Activated gamma-delta T cell treated with anti-CD3 and anti-CD28 coated beads, Interleukin-2, amount 50 U/mL, for 16 hours (primary cell): ENCODE data around the gene TTLL9.
"Not testable (repeated sequence)": the region's sequence is repeated elsewhere in the genome, so short reads cannot be mapped to it uniquely, and the experiment has no call there.

ENCODE experiments used
- DNase-seq: peaks from one replicate; pipeline ENCODE4 v3.0.0-alpha.2; 2020; ENCODE audit warnings: low read depth

TTLL9 gene

DNA sequence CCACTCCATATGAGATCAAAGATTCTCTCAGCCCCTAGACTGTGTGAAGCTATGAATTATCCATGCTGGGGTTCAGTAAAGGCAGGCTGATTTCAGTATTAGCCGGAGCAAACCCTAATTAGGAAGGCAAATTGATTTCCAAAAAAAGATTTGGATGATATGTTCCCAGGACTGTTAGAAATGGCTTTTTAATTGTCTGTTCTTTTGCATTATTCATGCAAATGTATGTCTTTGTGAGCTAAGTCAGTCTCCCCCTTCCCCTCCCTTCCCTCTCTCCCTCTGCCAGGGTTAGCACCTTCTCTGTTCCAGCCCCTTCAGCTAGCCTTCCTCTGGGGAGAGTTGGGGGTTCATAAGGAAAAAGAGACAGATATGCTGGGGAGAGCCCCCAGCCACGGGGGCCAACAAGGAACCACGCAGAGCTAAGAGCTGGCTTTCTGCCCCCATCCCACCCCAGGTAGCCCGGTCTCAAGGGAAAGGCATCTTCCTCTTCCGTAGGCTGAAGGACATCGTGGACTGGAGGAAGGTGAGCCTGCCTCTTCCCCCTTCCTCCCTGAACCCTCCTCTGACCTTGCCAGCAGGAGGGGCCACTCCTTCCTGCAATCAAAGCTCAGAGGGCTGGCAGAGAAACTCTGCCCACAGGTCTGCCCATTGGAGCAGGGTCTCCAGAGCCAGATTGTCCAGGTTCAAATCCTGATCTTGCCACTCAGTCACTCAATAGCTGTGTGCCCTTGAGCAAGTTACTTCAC lies 49.1 kb downstream of the TTLL9 start:
- DNase-seq: no peak

DNA sequence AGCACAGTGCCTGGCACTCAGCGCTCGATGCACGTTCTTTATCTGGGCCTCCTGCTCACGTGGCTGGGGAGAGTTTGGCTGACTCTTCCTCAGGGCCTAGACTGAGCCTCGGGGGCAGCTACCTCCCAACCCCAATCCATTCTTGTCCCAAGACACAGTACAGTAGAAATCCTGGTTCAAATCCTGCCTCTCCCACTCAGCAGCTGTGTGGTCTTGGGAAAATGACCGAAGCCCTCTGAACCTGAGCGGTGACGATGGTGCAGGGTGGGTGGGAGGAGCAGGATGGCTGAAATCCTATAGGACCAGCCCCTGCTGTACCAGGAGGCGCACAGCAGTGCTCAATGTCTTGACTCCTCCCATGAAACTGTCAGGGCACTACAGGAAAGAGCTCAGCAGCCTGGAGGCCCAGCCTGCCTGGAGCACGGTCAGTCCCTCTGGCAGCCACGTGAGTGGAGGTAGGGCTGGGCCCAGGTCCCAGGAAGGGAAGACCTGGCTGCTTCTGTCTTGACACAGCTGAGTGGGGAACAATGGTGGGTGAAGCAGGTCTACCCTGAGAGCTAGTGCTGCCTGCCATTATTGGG lies 49.9 kb downstream of the TTLL9 start:
- DNase-seq: no peak

DNA sequence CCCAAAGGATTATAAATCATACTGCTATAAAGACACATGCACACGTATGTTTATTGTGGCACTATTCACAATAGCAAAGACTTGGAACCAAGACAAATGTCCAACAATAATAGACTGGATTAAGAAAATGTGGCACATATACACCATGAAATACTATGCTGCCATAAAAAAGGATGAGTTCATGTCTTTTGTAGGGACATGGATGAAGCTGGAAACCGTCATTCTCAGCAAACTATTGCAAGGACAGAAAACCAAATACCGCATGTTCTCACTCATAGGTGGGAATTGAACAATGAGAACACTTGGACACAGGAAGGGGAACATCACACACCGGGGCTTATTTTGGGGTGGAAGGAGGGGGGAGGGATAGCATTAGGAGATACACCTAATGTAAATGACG lies 51.0 kb downstream of the TTLL9 start:
- DNase-seq: not testable (repeated sequence)

DNA sequence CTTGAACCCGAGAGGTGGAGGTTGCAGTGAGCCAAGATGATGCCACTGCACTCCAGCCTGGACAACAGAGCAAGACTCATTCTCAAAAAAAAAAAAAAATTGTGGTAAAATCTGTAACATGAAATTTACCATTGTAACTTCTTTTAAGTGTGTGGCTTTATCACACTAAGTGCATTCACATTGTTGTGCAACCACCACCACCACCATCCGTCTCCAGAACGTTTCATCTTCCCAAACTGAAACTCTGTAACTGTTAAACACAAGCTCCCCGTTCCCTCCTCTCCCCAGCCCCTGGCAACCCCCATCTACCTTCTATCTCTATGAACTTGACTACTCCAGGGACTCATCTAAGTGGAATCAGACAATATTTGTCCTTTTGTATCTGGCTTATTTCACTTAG lies 51.7 kb downstream of the TTLL9 start:
- no peak for DNase-seq

DNA sequence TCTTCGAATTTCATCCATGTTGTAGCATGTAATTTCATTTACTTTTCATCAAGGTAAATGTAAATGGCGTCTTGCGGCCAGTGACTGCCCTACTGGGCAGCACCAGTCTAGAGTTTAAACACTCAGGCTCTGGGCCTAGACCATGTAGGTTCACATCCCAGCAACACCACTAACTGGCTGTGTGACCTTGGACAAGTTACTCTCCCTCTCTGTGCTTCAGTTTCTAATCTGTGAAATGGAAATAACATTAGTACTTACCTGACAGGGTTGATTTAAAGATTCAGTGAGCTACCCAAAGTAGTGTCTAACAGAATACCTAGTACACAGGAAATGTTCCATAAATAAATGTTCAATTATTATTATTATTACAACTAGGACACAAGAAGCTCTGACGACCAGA lies 52.2 kb downstream of the TTLL9 start:
- no peak for DNase-seq

DNA sequence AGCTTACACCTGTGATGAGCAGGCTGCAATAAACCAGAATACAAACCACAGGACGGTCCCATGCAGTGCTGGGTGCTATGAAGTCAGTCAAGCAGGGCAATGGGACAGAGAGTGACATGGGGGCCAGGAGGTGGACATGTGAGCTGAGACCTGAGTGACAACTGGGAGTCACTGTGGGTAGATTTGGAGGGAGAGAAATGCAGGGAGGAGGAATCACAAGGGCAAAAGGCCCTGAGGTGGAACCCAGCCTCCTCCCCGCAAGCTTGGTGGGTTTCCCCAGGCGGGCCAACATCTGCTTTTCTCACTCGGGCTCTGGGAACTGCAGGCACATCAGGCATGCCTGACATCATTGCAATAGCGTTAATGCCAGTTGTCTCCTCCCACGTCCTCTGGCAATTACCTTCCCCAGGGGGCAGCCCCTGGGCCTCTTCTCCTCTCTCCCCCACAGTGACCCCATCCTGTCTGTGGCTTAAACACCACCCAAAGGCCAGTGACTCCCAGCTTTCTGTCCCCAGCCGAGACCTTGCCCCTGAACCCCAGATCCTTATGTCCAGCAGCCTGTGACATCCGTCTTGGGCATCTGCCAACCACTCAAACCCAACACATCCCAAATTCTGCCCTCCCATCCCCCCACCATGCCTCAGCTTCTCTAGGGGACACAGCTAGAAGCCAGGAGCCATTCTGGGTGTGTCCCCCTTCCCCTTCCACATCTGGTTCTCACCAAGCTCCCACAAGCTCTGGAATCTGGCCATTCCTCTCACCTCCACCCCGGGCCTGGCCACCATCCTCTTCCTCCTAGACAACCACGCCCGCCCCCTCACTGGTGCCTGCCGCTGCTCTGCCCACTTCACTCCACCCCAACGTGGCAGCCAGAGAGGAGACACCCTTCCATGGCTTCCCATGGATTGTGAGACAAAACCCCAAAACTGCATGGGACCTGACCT lies 53.2 kb downstream of the TTLL9 start:
- no peak for DNase-seq

DNA sequence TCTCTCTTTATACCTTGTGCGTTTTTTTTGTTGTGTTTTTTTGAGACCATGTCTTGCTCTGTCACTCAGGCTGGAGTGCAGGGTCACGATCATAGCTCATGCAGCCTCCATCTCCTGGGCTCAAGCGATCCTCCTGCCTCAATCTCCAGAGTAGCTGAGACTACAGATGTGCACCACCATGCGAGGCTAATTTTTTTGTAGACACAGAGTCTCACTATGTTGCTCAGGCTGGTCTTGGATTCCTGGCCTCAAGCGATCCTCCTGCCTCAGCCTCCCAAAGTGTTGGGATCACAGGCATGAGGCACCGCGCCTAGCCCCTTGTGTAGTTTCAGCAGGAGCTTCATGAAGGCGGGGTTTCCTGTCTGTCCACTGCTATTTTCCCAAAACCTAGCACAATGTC lies 54.1 kb downstream of the TTLL9 start:
- no peak for DNase-seq

- DNase-seq: no peak
Measured at GRCh38 chr20:31925631-31926030, 55.2 kb downstream of the TTLL9 start.

- no peak for DNase-seq
Measured at GRCh38 chr20:31926493-31926892, 56.1 kb downstream of the TTLL9 start.

- DNase-seq: no peak
Measured at GRCh38 chr20:31927627-31928159, 57.3 kb downstream of the TTLL9 start.

DNA sequence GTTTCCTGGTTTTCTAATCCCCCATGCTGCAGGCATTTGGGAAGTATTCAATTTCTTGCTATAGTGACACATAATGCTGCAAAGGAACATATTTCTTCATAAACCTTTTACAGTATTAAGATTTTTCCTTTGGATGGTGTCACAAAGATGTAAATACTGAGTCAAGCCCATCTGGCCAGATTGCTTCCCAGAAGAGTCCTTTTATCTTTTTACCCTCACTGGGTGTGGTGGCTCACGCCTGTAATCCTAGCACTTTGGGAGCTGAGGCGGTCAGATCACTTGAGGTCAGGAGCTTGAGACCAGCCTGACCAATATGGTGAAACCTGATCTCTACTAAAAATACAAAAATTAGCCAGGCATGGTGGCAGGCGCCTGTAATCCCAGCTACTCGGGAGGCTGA lies 59.2 kb downstream of the TTLL9 start:
- not testable (repeated sequence) for DNase-seq

GRCh38 chr20:31930779-31931178 lies 60.3 kb downstream of the TTLL9 start:
- DNase-seq: no peak

DNA sequence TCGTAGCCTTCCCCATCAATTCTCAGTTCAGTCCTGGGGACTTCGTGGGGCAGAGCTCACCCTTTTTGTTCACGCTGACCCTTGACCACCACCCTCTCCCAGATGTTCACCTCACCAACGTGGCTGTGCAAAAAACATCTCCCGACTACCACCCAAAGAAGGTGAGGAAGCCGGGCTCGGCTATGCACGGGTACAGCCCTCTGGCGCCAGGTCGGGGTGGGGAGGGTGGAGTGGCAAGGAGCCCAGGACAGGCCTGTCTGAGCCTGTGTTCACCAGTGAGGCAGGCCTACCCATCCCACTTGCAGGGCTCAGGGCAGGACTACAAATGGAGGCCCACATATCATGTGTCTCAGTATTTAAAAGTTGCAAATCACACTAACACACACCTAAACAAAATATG lies 63.3 kb downstream of the TTLL9 start:
- DNase-seq: no peak

DNA sequence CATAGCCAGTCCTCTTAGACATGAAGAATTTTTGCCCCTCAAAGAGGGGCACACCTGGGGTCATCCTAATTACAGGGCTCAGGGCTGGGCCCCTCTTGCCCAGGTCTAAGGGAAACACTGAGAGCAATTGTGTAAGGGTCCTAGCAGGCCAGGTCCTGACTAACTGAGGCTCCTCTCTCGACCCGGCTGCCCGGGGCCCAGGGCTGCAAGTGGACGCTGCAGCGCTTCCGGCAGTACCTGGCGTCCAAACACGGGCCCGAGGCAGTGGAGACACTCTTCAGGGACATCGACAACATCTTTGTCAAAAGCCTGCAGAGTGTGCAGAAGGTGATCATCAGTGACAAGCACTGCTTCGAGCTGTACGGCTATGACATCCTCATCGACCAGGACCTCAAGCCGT lies 64.1 kb downstream of the TTLL9 start:
- DNase-seq: no peak

DNA sequence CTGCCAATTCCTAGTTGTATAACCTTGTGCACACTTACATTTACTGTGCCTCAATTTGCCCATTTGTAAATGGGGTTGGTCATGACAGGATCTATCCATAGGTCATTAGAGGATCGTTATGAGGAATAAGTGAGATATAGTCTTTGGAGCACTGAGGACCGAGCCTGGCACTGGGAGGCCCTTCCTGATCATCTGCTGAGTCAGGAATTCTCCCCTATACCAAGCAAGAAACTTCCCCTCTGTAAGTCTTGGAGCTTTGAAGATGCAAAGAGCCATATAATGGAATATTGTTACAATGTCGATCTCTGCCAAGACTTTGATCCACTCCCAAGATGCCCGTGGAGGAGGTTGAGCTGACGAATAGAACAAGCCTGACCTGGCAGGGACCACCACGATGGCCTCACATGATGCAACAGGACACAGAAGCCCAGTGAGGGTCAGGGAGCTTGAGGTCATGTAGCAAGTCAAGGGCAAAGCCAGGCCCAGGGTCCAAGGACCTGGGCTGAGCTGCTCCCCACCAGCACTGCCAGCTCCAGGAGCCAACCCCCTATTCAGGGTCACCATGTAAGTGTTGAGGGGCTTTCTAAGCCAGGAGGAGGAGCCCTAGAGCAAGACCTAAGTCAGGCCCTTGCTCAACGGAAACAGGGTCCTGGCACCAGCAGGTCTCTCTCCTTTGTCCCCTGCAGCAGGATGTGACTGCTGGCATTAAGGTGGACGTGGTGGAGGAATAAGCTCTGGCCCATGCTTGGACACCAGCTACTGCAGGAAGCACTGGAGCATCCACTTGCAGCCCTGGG lies 64.7 kb downstream of the TTLL9 start:
- DNase-seq: no peak

DNA sequence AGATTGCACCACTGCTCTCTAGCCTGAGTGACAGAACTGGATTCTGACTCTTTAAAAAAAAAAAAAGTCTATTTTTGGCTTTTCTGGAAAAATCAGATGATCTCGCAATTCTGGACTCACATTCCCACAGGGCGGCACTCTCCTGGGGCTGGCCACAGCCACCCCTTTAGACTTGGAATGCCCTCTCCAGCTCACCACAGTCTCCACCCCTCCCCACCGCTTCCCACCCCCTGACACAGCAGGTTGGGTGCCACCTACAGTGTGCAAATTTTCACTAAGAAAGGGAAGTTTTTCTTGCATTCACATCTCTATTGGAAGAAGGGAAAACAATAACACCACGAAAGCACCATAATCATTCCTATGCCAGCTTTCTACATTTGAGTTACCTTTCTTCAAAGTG lies 66.0 kb downstream of the TTLL9 start:
- DNase-seq: no peak

DNA sequence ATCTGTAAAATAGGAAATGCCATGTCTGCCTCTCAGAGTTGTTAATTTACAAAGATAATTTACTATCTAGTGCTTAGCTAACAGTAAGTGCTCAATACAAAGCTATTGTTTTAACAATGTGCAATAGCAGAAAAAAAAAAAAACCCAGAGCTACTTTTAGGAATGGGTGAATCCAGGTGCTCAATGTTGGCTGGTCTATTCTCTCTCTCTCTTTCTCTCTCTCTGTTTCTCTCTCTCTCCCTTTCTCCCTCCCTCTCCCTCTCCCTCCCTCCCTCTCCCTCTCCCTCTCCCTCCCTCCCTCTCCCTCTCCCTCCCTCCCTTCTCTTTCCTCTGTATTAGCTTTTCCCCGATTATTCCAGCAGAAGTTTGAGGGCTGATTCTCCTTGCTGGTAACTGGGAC lies 67.4 kb downstream of the TTLL9 start:
- no peak for DNase-seq

DNA sequence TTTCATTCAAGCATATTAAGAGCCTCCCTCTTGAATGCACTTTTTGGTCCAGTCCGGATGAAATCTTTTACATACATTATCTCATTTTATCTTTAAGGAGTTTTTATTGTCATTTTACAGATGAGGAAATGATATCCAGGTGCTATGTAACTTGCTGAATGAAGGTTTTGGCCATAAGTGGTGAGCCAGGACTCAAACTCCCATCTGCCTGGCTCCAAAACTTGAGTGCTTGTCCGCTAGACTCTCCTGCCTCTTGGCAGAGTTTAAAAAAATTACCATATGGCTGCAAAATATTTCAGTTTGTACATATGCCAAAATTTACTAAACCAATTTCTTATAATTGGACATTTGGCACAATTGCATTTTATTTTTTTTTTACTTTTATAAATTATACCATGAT lies 69.2 kb downstream of the TTLL9 start:
- DNase-seq: no peak

- DNase-seq: no peak
Measured at GRCh38 chr20:31943052-31943471, 72.6 kb downstream of the TTLL9 start.

- DNase-seq: no peak
Measured at GRCh38 chr20:31945319-31945718, 74.9 kb downstream of the TTLL9 start.

DNA sequence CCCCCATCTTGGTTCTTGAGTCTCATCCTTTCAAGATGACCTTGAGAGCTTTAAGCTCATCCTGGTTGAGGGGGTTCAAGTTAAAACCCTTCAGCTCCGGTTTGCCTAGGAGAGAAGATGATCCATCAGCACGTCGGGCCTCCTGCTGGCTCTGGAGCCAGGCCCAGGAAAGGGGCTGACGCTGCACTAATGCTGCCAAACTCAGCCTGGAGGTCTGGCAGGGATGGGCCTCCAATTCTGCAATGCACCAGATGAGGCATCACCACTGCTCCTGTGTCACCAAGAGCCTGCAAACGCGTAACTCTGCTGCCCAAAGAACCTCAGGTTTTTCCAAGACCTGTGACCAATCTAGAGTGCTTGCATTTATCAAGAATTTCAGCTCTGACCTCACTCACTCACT lies 75.4 kb downstream of the TTLL9 start:
- DNase-seq: no peak

GRCh38 chr20:31948008-31948407 lies 77.6 kb downstream of the TTLL9 start:
- DNase-seq: no peak
